Common myeloid progenitor, CD34-positive (primary cell): ENCODE measurements around the gene CRTC3.

Experiments
- CTCF ChIA-PET: fragments of 350-600 bp; sonication (Branson Sonifier 250); formaldehyde crosslinking; loops from one replicate; lab custom pipeline; 2021; ENCODE audit warnings: antibody characterized with exemption; lab: Charles Lee
- POLR2A ChIA-PET: fragments of 350-600 bp; sonication (Branson Sonifier 250); formaldehyde crosslinking; loops from one replicate; lab custom pipeline; 2021; ENCODE audit warnings: antibody characterized with exemption; lab: Charles Lee
- DNase-seq, 3 donors: peaks; one replicate each; pipeline versions ENCODE4 v3.0.0 to v3.0.0-alpha.2; 2013
- H3K27ac ChIP-seq, 2 experiments: 1 replicate in 1 of 2; 2 replicates in 1 of 2; pipeline ENCODE4 v1.7.0; 2013; ENCODE audit warnings: inconsistent platforms in 2 of 2, low read length in 2 of 2, mild to moderate bottlenecking in 2 of 2, low read depth in 1 of 2, moderate library complexity in 1 of 2; ENCODE audit not compliant: severe bottlenecking in 2 of 2, insufficient read depth in 1 of 2, poor library complexity in 1 of 2
- H3K27me3 ChIP-seq, 5 experiments: replicated peaks in 2 of 5; 1 replicate in 3 of 5; 2 replicates in 2 of 5; pipeline versions ENCODE4 v1.6.1 to v1.7.0; 2013; ENCODE audit warnings: low read length in 4 of 5, mild to moderate bottlenecking in 2 of 5, moderate library complexity in 2 of 5, inconsistent platforms in 1 of 5; ENCODE audit not compliant: insufficient read depth in 5 of 5, control insufficient read depth in 4 of 5
- H3K36me3 ChIP-seq, 4 experiments: 1 replicate in 2 of 4; 2 replicates in 2 of 4; pipeline versions ENCODE4 v1.6.1 to v1.7.0; 2013; ENCODE audit warnings: low read length in 3 of 4, control low read depth in 1 of 4, mild to moderate bottlenecking in 1 of 4; ENCODE audit not compliant: control insufficient read depth in 4 of 4, insufficient read depth in 4 of 4
- H3K4me1 ChIP-seq, 4 experiments: 1 replicate in 3 of 4; 2 replicates in 1 of 4; pipeline versions ENCODE4 v1.6.1 to v1.7.1; 2013; ENCODE audit warnings: low read length in 3 of 4, mild to moderate bottlenecking in 3 of 4, control low read depth in 1 of 4, inconsistent platforms in 1 of 4, moderate library complexity in 1 of 4; ENCODE audit not compliant: control insufficient read depth in 4 of 4, insufficient read depth in 4 of 4; ENCODE audit errors: control extremely low read depth in 1 of 4
- H3K4me3 ChIP-seq, 7 experiments: 1 replicate in 4 of 7; 2 replicates in 3 of 7; pipeline versions ENCODE4 v1.5.1 to v1.7.0; 2013; ENCODE audit warnings: mild to moderate bottlenecking in 7 of 7, low read length in 6 of 7, moderate library complexity in 6 of 7, inconsistent platforms in 2 of 7, low read depth in 2 of 7, control low read depth in 1 of 7; ENCODE audit not compliant: insufficient read depth in 4 of 7, control insufficient read depth in 1 of 7; ENCODE audit errors: extremely low read depth in 1 of 7
- H3K9me3 ChIP-seq, 5 experiments: 1 replicate in 4 of 5; 2 replicates in 1 of 5; pipeline versions ENCODE4 v1.6.1 to v1.7.1; 2013; ENCODE audit warnings: low read length in 4 of 5, mild to moderate bottlenecking in 2 of 5, inconsistent platforms in 1 of 5, low read depth in 1 of 5, moderate library complexity in 1 of 5; ENCODE audit not compliant: control insufficient read depth in 4 of 5, insufficient read depth in 2 of 5; ENCODE audit errors: control extremely low read depth in 1 of 5
- WGBS: methylation state at CpG from one replicate; pipeline ENCODE4 v1.1.5; 2013; ENCODE audit not compliant: insufficient coverage; 5-methylcytosine and 5-hydroxymethylcytosine counted together

The CRTC3 gene

DNA sequence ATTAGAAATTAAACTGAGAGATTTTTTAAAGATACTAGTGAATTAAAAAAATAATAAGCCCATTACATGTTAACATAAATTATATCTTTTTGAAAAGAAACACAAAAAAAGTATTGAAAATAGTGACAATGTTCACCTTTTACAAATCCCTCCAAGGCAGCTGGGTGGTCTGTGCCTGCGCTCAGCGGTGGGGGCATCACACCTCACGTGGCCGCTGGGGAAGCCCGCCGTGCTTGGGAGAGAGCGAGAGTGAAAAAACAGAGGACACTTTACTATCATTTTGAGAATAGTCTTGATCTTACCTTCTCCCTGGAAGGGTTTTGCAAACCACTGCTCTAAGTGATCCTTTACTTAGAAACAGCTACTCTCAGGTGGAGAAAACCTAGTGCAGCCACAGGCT, 76.9 kb downstream of the CRTC3 start:
- Histone ChIP-seq H3K27me3 (no peaks in the 10 kb centered on the region), H3K4me1 (no peaks in the 10 kb centered on the region), H3K4me3 (no peak overlapping the region), H3K9me3 (no peaks in the 10 kb centered on the region), H3K27ac (no peak overlapping the region), H3K36me3 (peaks cover 2 to 35% (median 23%) of the 10 kb centered on the region in 4 experiments)
- POLR2A ChIA-PET, result no interaction called here
- CTCF ChIA-PET, result interaction anchor here (0.5 to 1.3 kb wide), 4 partner anchors 21 to 136 kb away, joined by 3 read pairs; no protein-coding TSS in a partner anchor
- WGBS, result 98% methylated on average over 7 of the region's 7 CpGs
- no peak for DNase-seq

- no peaks in the 10 kb centered on the region for H3K4me1 ChIP-seq
- no peak overlapping the region for H3K27ac ChIP-seq
- H3K9me3 ChIP-seq, result no peaks in the 10 kb centered on the region
- ChIA-PET CTCF (interaction anchor here (0.5 to 1.3 kb wide), 3 partner anchors 20 to 137 kb away, joined by 3 read pairs; no protein-coding TSS in a partner anchor), POLR2A (no interaction called here)
- peaks cover 2 to 40% (median 25%) of the 10 kb centered on the region in 4 experiments for H3K36me3 ChIP-seq
- DNase-seq, result no peak
- no peaks in the 10 kb centered on the region for H3K27me3 ChIP-seq
- no peak overlapping the region for H3K4me3 ChIP-seq
- WGBS, result 100% methylated on average over 8 of the region's 9 CpGs
Observed at GRCh38 chr15:90607361-90607760, 77.6 kb downstream of the CRTC3 start.

DNA sequence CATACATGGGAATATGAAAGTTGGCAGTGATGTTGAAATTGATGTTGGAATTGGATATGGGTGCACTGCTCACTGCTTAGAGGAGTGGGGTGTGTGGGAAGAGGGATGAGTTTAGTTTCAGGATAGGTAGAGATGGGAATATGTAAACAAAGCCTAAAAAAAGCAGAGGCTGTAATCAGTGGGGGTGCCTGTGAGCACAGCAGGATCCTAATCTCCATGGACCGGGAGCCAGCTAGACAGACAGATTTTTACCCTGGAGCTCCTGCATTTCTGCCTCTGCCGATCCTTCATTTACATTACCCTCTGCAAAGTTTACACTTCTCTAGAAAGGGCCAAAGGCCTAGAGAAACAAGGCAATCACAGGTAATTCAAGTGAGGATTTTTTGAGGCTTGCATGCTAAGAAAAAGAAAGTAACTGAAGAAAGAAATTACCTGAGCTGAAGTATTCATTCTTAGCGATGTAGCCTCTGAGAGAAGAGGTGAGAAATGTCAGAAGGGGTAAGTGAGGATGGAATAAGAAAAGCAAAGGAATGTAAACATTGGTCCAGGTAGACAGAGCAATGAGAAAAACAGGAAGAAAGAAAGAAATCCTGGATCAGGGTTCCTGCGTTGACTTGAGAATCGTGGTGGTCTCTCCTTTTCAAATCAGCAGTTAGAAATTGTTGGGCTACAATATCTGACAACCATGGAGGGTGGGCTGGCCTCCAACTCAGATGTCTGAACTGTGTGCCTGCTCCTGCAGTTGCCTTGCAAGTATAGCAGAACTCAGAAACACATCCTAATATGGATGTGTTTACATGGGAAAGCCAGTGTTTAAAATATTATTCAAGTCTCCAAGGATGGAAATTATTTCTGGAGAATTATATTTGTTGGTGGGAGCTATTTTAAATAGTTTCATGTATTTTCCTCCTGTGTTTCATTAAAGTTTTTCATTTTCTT, 79.8 kb downstream of the CRTC3 start:
- H3K9me3 ChIP-seq, result no peaks in the 10 kb centered on the region
- no peak for DNase-seq
- H3K4me1 ChIP-seq, result peaks cover 0 to 8% (median 4%) of the 10 kb centered on the region in 4 experiments
- no peaks in the 10 kb centered on the region for H3K27me3 ChIP-seq
- H3K27ac ChIP-seq, result no peak overlapping the region
- CTCF ChIA-PET, result interaction anchor here (0.9 to 1.3 kb wide), 3 partner anchors 13 to 276 kb away, joined by 3 to 4 read pairs (median 3); no protein-coding TSS in a partner anchor
- H3K36me3 ChIP-seq, result peaks cover 2 to 44% (median 25%) of the 10 kb centered on the region in 4 experiments
- 96% methylated on average over 4 of the region's 5 CpGs for WGBS
- H3K4me3 ChIP-seq, result no peak overlapping the region
- POLR2A ChIA-PET, result no interaction called here

- no peak for DNase-seq
- Histone ChIP-seq H3K27ac (no peak overlapping the region), H3K4me1 (peaks cover 0 to 11% (median 5%) of the 10 kb centered on the region in 4 experiments), H3K36me3 (peaks cover 2 to 37% (median 26%) of the 10 kb centered on the region in 4 experiments), H3K9me3 (no peaks in the 10 kb centered on the region), H3K4me3 (no peak overlapping the region), H3K27me3 (no peaks in the 10 kb centered on the region)
- 100% methylated on average over 1 of the region's 2 CpGs for WGBS
- ChIA-PET POLR2A (no interaction called here), CTCF (interaction anchor here (1.0 to 1.3 kb wide), 2 partner anchors 23 to 275 kb away, joined by 3 to 4 read pairs; no protein-coding TSS in a partner anchor)
Observed at GRCh38 chr15:90610190-90610589, 80.5 kb downstream of the CRTC3 start.

DNA sequence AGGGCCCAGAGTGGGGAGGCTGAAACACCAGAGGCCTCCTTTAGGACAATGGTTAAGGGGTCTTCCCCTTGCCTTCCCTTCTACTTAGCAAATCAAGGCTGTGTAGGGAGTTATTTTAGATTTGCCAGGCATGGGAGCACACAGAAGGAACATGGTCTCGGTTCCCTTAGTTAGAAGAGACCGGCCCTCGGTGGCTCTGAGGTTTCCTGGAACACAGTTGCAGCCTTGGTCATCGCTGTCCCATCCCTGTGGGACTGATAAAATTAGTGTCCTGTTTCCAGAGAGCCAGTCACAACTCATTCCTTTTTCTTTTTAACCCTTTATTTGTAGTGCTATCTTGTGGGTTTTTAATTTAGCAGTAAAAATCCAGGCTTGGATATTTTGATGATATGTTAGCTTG, 81.4 kb downstream of the CRTC3 start:
- Histone ChIP-seq H3K4me3 (no peak overlapping the region), H3K27me3 (no peaks in the 10 kb centered on the region), H3K4me1 (peaks cover 0 to 11% (median 5%) of the 10 kb centered on the region in 4 experiments), H3K36me3 (peaks cover 2 to 42% (median 30%) of the 10 kb centered on the region in 4 experiments), H3K27ac (no peak overlapping the region), H3K9me3 (no peaks in the 10 kb centered on the region)
- 96% methylated on average over 3 of the region's 4 CpGs for WGBS
- CTCF ChIA-PET, result interaction anchor here (1.3 kb wide), 1 partner anchor 24 kb away, joined by 4 read pairs; no protein-coding TSS in a partner anchor
- no peak for DNase-seq
- POLR2A ChIA-PET, result no interaction called here

GRCh38 chr15:90617171-90617570, 87.4 kb downstream of the CRTC3 start:
- Histone ChIP-seq H3K4me1 (peaks cover 11 to 40% (median 23%) of the 10 kb centered on the region in 4 experiments), H3K9me3 (no peaks in the 10 kb centered on the region), H3K4me3 (no peak overlapping the region), H3K36me3 (peaks cover 3 to 28% (median 18%) of the 10 kb centered on the region in 4 experiments), H3K27me3 (no peaks in the 10 kb centered on the region), H3K27ac (no peak overlapping the region)
- ChIA-PET POLR2A (no interaction called here), CTCF (no interaction called here)
- no CpG with 5 or more reads among the region's 5 CpGs for WGBS
- DNase-seq, result no peak
